ENCODE measurements around the gene OR1F1.
"Not testable (repeated sequence)": the region's sequence is repeated elsewhere in the genome, so short reads cannot be mapped to it uniquely, and the experiment has no call there.

OR1F1 gene

GRCh38 chr16:3205939-3206338 is 17.9 kb downstream of the OR1F1 start:
- not testable (repeated sequence) for DNase-seq

DNA sequence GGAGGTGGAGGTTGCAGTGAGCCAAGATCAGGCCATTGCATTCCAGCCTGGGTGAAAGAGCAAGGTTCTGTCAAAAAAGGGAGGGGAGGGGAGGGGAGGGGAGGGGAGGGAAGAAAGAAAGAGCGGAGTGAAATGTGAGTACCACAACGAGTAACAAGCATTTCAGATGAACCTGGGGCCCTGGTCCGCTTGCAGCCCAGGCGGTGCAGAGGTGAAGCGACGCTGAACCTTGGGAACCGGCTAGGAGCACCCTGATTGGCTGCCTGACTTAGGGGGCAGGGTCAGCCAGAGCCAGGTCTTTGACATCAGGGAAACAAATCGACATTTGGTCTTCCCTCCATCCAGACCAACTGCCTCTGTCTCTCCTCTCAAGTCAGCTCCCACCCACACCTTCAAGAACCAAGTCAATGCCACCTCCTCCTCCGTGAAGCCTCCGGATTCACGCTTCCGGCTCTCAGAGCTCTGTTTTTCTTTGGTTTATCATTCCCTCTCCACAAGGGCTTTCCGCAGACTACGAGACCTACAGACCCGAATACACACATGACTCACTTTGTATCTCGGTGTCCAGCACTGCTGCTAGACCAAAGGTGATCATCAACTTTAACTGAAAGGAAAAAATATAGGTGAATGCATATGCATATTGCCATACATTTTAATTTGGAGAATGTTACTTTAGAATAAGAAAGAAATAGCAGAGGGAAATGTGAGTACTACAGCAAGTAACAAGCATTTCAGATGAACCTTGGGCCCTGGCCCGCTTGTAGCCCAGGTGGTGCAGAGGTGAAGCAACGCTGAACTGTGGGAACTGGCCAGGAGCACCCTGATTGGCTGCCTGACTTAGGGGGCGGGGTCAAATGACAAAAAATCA is 19.3 kb downstream of the OR1F1 start:
- DNase-seq = no peak

DNA sequence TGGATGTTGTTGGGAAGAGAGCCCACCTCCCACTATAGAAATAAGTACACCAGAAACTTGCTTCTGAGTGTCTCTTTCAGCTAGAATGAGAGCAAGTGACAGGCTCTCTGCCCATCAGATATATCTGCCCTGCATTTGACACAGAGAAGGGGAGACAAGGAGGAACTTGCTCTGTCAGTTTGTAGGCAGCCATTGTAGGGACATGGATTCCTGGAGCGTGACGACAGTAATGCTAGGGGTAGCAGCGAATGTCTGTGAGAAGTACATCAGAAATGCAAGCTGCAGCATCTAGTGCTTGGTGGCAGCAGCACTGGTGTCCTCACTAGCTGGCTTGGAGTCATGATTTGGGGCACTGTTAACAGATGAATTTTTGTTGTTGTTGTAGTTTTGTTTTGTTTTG is 24.0 kb downstream of the OR1F1 start:
- DNase-seq = no peak

DNA sequence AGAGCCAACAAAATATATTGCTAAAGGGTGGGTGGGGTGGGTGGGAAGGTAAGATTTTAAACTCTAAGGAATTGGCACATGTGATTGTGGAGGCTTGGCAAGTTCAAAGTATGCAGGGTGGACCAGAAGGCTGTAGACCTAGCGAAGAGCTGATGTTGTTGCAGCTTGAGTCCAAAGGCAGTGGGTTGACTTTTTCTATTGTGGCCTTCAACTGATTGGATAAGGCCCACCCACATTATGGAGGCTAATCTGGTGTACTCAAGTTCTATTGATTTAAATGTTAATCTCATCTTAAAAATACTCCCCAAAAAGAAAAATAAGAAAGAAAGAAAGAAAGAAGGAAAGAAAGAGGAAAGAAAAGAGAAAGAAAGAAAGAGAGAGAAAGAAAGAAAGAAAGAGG is 24.6 kb downstream of the OR1F1 start:
- no peak for DNase-seq

DNA sequence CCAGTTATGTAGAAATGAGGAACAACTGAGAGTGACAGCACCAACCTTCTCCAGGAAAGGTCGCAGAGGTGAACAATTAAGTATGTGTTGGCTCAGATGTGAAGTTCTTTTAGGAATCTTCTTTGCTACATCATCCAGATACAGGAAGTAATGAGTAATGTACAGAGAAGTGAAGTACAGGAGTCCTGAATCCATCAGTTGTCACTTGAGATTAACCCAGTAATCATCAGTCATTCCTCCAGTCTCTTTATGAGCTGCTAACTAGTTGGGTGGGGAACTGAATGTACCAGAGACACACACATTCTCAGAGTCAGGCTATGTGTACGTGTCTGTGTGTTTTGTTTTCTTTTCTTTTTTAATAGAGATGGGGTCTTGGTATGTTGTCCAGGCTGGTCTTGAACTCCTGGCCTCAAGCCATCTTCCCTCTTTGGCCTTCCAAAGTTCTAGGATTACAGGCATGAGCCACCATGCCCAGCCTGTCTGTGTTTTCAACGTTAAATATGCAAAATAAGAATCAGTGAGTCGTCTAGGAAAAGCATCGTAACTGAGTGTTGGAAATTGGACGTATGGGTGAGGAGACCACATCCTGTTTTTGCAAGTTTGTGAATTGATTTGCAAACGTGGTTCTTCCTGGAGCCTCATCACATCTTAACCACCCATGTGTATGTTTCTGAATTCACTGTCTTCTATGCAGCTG is 27.0 kb downstream of the OR1F1 start:
- no peak for DNase-seq

- no peak for DNase-seq
Observed at GRCh38 chr16:3215601-3216262, 27.7 kb downstream of the OR1F1 start.

- DNase-seq = no peak
Observed at GRCh38 chr16:3216263-3216640, 28.2 kb downstream of the OR1F1 start.

DNA sequence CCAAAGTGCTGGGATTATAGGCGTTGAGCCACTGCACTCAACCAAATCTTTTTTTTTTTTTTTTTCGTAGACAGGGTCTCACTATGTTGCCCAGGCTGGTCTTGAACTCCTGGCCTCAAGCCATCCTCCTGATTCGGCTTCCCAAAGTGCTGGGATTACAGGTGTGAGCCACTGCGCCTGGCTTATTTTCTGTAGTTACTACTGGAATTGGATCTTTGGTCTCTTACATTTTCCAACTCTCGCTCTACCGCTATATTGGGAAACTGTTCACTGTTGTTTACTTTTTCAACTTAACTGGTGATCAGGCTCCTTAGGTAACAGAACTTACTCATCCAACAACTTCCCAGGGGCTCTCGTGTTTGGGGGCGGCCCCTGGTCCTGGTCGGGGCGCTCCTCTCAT is 32.8 kb downstream of the OR1F1 start:
- no peak for DNase-seq

DNA sequence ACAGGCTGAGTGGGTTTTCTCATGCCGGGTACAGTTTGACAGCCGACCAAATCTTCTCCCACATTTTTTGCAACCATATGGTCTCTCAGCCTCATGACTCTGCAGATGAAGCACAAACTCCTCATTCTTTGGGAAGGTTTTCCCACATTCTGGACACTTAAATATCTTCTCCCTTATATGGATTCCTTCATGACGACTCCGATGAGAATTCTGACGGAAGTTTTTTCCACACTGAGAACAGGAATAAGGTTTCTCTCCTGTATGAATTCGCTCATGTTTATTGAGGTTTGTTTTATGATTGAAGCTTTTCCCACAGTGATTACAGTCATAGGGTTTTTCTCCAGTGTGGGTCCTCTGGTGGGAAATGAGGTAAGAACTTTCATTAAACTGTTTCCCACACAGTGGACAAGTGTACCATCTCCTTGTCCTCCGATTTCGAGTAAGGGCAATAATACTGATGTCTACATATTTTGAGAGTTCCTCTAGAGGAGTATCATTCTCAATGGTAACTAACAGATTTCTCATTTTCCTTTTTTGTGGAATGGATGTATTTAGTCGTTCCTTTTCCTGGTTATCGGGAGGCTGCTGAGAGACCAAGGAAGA is 36.0 kb downstream of the OR1F1 start:
- no peak for DNase-seq

- DNase-seq = peak; percentile 46
Observed at GRCh38 chr16:3234543-3234856, 46.5 kb downstream of the OR1F1 start.

- peak; percentile 91 for DNase-seq
Observed at GRCh38 chr16:3234857-3235561, 47.0 kb downstream of the OR1F1 start, which contains the start of gene ZNF200. TSS of gene ZNF200 (minus strand) at chr16:3235158. CDS start at chr16:3233755, 1,403 bp downstream.

- no peak for DNase-seq
Observed at GRCh38 chr16:3235856-3236669, 48.1 kb downstream of the OR1F1 start.

- DNase-seq = no peak
Observed at GRCh38 chr16:3241761-3242160, 53.8 kb downstream of the OR1F1 start.

DNA sequence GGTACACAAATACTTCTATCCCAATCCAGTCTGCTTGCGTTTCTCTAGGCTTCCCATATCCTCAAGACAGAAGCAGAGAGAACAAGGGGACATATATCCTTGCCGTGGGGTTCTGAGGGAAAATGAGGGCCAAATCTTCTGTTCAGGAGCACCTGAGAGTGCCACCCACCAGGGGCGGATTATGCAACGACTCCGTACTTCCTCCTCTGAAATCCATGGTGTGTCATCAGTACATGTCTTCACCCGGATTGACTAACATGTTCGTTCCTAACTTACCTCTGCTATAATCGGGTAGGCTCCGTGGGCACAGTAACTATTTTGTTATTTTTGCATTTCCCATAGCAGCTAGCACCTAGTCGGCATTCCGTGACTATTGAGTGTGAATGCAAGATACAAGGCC is 54.7 kb downstream of the OR1F1 start:
- no peak for DNase-seq

DNA sequence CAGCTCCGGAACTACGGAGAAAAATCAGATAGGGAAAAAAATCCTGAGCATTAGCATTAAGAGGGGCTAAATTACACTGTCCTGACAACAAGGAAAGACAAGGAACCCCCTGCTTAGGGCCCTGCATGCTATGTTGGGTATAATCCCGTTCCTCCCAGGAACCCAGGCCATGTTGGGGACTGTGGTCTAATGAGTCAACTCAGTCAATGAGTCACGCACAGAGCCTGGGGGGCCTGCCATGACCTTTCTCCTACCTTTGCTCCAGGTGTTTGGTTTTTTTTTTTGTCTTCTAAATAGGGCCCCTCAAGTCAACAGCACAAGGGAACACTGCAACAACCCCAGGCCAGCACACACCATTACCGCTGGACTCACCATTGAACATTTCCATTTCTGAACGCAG is 55.9 kb downstream of the OR1F1 start:
- DNase-seq = peak; percentile 13

DNA sequence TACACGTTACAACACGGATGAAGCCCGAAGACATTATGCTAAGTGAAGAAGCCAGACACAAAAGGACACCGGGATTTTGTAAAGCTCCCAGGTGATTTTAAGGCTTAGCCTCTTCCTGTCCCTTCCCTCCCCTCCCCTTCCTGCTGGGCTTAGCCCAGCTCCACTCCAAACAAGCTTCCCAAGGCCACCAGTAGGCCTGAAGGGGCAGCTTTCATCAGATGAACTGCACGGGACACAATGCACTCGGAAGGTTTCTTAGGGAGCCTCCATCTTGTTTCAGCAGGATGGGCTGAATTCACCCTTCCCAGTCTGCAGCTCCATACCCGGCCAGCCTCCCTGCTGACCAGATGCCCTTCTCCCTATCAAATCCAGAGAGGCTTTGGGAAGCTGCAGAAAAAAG is 58.0 kb downstream of the OR1F1 start:
- DNase-seq = no peak

GRCh38 chr16:3246876-3247275 is 58.9 kb downstream of the OR1F1 start:
- no peak for DNase-seq

DNA sequence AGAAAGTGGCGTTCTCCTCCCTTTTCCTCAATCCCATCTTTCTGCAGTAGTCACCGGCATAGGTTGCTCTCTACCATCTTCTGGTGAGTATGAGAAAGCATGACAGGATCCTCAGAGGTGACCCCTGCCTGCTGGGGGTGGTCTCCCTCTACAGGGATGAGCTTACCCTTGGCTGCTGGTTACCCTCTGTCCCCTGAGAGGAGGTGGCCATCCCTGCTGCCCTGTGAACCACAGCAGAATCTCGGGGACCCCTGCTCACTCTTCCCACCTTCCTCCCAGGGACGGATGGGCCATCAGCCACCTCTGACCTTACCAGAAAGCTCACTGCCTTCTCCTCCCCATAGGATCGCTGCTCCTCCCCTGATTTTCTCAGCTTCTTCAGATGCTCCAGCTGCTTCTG is 60.6 kb downstream of the OR1F1 start:
- DNase-seq = no peak

DNA sequence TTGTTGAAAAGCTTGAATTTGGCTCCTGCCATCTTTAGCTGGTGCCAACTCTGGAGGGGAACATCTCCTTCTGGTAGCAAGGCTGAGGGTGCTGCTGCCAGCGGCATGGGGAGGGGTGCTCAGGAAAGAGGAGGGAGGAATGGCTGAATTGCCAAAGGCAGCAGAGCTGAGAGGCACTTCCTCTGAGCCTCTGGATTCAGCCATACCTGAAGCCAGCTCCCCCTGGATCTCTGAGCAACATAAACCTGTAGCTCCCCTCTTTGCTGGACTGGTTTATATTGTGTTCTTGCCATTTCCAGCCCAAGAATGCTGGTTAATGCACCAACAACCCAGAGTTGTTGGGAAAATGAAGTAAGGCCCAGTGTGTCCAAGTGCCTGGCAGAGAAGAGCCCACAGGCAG is 61.0 kb downstream of the OR1F1 start:
- DNase-seq = no peak

DNA sequence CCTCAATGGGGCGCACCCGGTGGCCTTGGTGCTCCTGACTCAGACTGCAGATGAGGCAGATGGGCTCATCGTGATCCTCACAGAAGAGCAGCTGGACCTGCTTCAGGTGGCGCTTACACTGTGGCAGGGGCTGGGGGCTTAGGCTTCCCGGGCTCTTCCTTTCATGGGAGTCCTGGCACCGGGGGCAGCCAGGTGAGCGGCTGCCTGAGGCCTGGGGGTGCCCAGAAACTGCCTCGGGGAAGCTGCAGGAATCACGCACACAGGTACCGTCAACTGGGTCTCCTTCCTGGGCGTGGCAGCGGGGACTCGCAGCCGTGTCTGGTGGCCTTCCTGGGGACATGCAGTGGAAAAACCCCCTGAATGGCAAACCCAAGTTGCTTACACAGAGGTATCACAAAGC is 61.4 kb downstream of the OR1F1 start:
- DNase-seq = no peak

DNA sequence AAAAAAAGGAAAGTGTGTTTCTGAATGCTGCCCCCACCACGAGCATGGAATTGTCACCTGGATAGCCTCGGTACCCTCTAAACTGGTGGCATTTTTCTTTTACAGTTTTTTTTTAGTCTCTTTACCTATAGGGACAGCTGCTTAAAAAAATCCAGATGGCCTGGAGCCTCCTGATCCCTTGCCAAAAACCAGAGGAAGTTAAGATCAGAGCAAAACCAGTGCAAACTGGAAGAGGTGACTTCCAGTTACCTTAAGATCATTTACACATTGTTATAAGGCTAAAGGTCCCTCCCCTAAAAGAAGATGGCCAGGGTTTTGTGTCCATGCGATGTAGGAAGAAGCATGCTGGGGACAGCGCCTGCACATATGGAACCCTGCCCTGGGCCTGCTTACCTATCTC is 65.0 kb downstream of the OR1F1 start:
- DNase-seq = no peak

- no peak for DNase-seq
Observed at GRCh38 chr16:3254309-3254708, 66.3 kb downstream of the OR1F1 start.
